Astrocyte (in vitro differentiated cells and primary cell): Measurements from ENCODE around the gene LRCH1. TPM values are rescaled to one million over a fixed set of nuclear protein-coding genes. Genes with fewer than 3 reads are reported as not detected.

ENCODE experiments used
- DNase-seq: peaks from one replicate; pipeline ENCODE4 v3.0.0-alpha.2; 2010; ENCODE audit warnings: low read depth
- FAIRE-seq: peaks from 2 replicates; lab custom pipeline; 2011; peaks lifted over from hg19 to GRCh38; lab: Jason Lieb, UNC
- H2AFZ ChIP-seq: 2 replicates; pipeline ENCODE4 v1.6.0; 2012; ENCODE audit warnings: low read depth, low read length, inconsistent platforms
- H3K27ac ChIP-seq: 2 replicates; pipeline ENCODE4 v1.5.1; 2011; ENCODE audit warnings: low read depth, low read length, inconsistent platforms
- H3K27me3 ChIP-seq: 2 replicates; pipeline ENCODE4 v1.6.0; 2011; ENCODE audit warnings: low read length, inconsistent platforms; ENCODE audit not compliant: insufficient read depth
- H3K36me3 ChIP-seq: 2 replicates; pipeline ENCODE4 v1.5.1; 2011; ENCODE audit warnings: low read length, inconsistent platforms; ENCODE audit not compliant: insufficient read depth
- H3K4me1 ChIP-seq: 2 replicates; pipeline ENCODE4 v1.5.1; 2011; ENCODE audit warnings: low read length, inconsistent platforms; ENCODE audit not compliant: insufficient read depth
- H3K4me2 ChIP-seq: 2 replicates; pipeline ENCODE4 v1.6.0; 2012; ENCODE audit warnings: low read length, inconsistent platforms
- H3K4me3 ChIP-seq: 2 replicates; pipeline ENCODE4 v1.5.1; 2011; ENCODE audit warnings: low read depth, mild to moderate bottlenecking, low read length, inconsistent platforms; ENCODE audit not compliant: insufficient read depth
- H3K79me2 ChIP-seq: 2 replicates; pipeline ENCODE4 v1.6.0; 2012; ENCODE audit warnings: mild to moderate bottlenecking, low read length, inconsistent platforms; ENCODE audit not compliant: insufficient read depth
- H3K9ac ChIP-seq: 2 replicates; pipeline ENCODE4 v1.6.0; 2012; ENCODE audit warnings: mild to moderate bottlenecking, low read length, inconsistent platforms
- H3K9me3 ChIP-seq: 2 replicates; pipeline ENCODE4 v1.5.1; 2012; ENCODE audit warnings: low read depth, mild to moderate bottlenecking, low read length, inconsistent platforms; ENCODE audit not compliant: insufficient read depth
- H4K20me1 ChIP-seq: 2 replicates; pipeline ENCODE4 v1.6.0; 2012; ENCODE audit warnings: low read length, inconsistent platforms; ENCODE audit not compliant: insufficient read depth
- H3K27ac Mint-ChIP-seq: one replicate; pipeline ENCODE4 v1.8.0; 2021; ENCODE audit warnings: mild to moderate bottlenecking, mixed read lengths; ENCODE audit not compliant: unreplicated experiment
- H3K27me3 Mint-ChIP-seq: one replicate; pipeline ENCODE4 v1.8.0; 2021; ENCODE audit warnings: low read depth, mixed read lengths; ENCODE audit not compliant: unreplicated experiment
- H3K36me3 Mint-ChIP-seq: one replicate; pipeline ENCODE4 v1.8.0; 2021; ENCODE audit warnings: low read depth, mixed read lengths; ENCODE audit not compliant: unreplicated experiment
- H3K4me1 Mint-ChIP-seq: one replicate; pipeline ENCODE4 v1.8.0; 2021; ENCODE audit warnings: low read depth, mixed read lengths; ENCODE audit not compliant: unreplicated experiment
- H3K4me3 Mint-ChIP-seq: one replicate; pipeline ENCODE4 v1.8.0; 2021; ENCODE audit warnings: mild to moderate bottlenecking, moderate library complexity, mixed read lengths; ENCODE audit not compliant: unreplicated experiment
- H3K9me3 Mint-ChIP-seq: one replicate; pipeline ENCODE4 v1.8.0; 2021; ENCODE audit warnings: mild to moderate bottlenecking, mixed read lengths; ENCODE audit not compliant: unreplicated experiment
- EZH2 ChIP-seq: IDR thresholded peaks from 2 replicates; pipeline ENCODE4 v1.6.1; 2012; ENCODE audit warnings: mild to moderate bottlenecking, low read length, inconsistent platforms; ENCODE audit not compliant: insufficient read depth
- total RNA-seq: library from RNA; stranded (reverse); gene quantifications from 2 replicates; pipeline ENCODE4 v1.2.1, GENCODE V29; 2021
- TF ChIP-seq, protein P1 (sequence below): IDR thresholded peaks from 2 replicates; pipeline ENCODE4 v1.5.1; 2011; ENCODE audit warnings: low read depth, mild to moderate bottlenecking, inconsistent platforms, low read length, moderate library complexity; ENCODE audit not compliant: insufficient read depth

Gene LRCH1
- total RNA-seq, 1 donor from 2014 or later = 17.7 TPM

DNA sequence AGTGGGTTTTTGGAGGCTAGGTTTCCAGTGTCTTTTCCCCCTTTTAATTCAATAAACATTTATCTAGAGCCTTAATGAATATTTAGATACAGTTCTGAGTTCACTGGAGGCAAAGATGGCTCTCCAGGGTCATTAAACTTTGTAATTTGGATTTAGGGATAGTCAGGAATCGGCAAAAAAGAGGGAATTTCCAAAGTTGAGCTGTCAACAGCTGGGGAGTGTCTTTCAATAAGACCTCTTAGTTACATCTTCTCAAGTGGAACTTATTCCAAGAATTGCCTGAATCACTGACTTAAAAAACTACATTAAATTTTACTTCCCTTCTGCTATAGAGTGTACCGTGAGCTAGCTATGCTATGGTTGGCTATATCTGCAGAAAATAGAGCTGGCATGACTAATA, 2.0 kb downstream of the LRCH1 start:
- peaks cover 25% of the 10 kb centered on the region for H3K4me1 Mint-ChIP-seq
- peak overlapping the region; percentile 91 for H3K27ac Mint-ChIP-seq
- no peaks in the 10 kb centered on the region for H3K9me3 Mint-ChIP-seq
- Histone ChIP-seq H3K4me1 (peaks cover 27% of the 10 kb centered on the region), H3K4me3 (peak overlapping the region; percentile 90), H3K27me3 (no peaks in the 10 kb centered on the region), H3K79me2 (peaks cover 66% of the 10 kb centered on the region), H3K9ac (peak overlapping the region; percentile 89), H2AFZ (peak overlapping the region; percentile 79), H3K36me3 (no peaks in the 10 kb centered on the region), H4K20me1 (peaks cover 43% of the 10 kb centered on the region), H3K27ac (peak overlapping the region; percentile 83), H3K9me3 (no peaks in the 10 kb centered on the region), H3K4me2 (peak overlapping the region; percentile 92)
- H3K27me3 Mint-ChIP-seq = no peaks in the 10 kb centered on the region
- DNase-seq = no peak
- H3K4me3 Mint-ChIP-seq = peak overlapping the region; percentile 95
- H3K36me3 Mint-ChIP-seq = no peaks in the 10 kb centered on the region
- TF ChIP-seq, protein P1, sequence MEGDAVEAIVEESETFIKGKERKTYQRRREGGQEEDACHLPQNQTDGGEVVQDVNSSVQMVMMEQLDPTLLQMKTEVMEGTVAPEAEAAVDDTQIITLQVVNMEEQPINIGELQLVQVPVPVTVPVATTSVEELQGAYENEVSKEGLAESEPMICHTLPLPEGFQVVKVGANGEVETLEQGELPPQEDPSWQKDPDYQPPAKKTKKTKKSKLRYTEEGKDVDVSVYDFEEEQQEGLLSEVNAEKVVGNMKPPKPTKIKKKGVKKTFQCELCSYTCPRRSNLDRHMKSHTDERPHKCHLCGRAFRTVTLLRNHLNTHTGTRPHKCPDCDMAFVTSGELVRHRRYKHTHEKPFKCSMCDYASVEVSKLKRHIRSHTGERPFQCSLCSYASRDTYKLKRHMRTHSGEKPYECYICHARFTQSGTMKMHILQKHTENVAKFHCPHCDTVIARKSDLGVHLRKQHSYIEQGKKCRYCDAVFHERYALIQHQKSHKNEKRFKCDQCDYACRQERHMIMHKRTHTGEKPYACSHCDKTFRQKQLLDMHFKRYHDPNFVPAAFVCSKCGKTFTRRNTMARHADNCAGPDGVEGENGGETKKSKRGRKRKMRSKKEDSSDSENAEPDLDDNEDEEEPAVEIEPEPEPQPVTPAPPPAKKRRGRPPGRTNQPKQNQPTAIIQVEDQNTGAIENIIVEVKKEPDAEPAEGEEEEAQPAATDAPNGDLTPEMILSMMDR = no peak
- no peak for TF ChIP-seq EZH2
- no peak for FAIRE-seq

DNA sequence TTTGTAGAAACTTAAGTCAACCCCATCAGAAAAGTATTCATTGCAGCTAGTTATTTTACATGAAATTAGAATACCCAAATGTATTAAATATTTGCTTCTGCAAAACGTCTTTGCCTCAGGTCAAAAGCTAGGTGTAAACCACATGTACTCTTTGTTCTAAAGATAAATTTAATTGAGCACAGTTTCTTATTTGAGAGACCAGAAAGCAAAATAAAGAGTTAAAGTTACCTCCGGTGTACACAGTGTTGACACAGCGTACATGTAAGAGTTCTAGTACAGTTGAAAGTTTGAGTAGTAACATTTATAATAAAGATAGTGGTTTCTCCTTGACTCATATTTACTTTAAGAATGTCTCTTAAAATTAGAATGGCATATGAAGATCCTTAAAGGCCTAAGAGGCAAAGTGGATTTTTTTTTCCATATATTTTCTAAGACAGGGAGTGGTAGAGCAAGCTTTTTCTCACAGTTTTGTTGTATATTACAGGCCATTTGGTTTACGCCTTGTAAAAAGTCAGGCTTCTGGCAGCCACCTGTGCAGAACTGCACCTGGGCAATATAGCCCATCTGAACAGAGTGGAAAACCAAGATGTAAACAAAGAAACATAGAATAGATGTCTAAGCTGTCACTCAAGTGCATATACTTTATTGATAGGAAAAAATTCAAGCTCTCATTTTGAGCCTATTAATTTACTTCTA, 2.9 kb downstream of the LRCH1 start:
- H3K9me3 Mint-ChIP-seq = no peaks in the 10 kb centered on the region

More for the DNA sequence above, 2.9 kb downstream of the LRCH1 start:
- Histone ChIP-seq H2AFZ (no peak overlapping the region), H3K27ac (no peak overlapping the region), H3K4me1 (peaks cover 27% of the 10 kb centered on the region), H3K4me2 (peak overlapping the region; percentile 92), H3K9me3 (no peaks in the 10 kb centered on the region), H3K27me3 (no peaks in the 10 kb centered on the region), H3K79me2 (peaks cover 75% of the 10 kb centered on the region), H4K20me1 (peaks cover 47% of the 10 kb centered on the region), H3K36me3 (no peaks in the 10 kb centered on the region), H3K9ac (no peak overlapping the region), H3K4me3 (no peak overlapping the region)
- FAIRE-seq = no peak
- Mint-ChIP-seq H3K36me3 (no peaks in the 10 kb centered on the region), H3K4me3 (peak overlapping the region; percentile 95), H3K4me1 (peaks cover 24% of the 10 kb centered on the region), H3K27me3 (no peaks in the 10 kb centered on the region), H3K27ac (peak overlapping the region; percentile 53)
- no peak for DNase-seq
- no peak for TF ChIP-seq EZH2
- TF ChIP-seq, protein P1 = no peak
